KOPT-K1 (cell line): ENCODE results near the gene MCC.

Experiments
- H3K27ac ChIP-seq: fragments of 200-600 bp; sonication (generic); 2 replicates; pipeline ENCODE4 v1.5.1; 2016; ENCODE audit warnings: antibody characterized with exemption, mild to moderate bottlenecking, low read depth, low read length; ENCODE audit not compliant: poor library complexity, severe bottlenecking
- H3K36me3 ChIP-seq: fragments of 200-600 bp; sonication (generic); 2 replicates; pipeline ENCODE4 v1.5.1; 2017; ENCODE audit warnings: antibody characterized with exemption, mild to moderate bottlenecking, low read length, moderate library complexity; ENCODE audit not compliant: insufficient read depth
- H3K9me3 ChIP-seq: fragments of 200-600 bp; sonication (generic); 2 replicates; pipeline ENCODE4 v1.5.1; 2017; ENCODE audit warnings: antibody characterized with exemption, low read length, mild to moderate bottlenecking; ENCODE audit not compliant: insufficient read depth, poor library complexity, severe bottlenecking

Gene MCC

DNA sequence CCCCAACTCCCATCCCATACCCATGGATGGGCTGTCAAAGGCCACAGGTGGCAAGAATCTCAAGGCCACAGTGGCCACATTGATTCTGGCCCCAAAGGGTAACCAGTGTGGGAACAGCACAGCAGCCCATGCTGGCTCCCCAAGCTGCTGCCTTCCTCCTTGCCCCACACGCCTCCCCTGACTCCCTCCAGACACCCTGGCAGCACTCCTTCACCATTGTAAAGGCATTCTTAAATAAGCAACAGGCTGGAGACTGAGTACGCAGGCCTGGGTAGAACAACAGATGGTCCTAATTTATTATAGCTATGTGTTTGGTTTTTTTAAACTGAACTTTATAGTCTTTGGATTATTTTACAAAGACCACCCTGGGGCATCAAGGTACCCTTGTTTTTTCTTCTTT, 212.3 kb downstream of the MCC start:
- Histone ChIP-seq H3K36me3 (no peaks in the 10 kb centered on the region), H3K9me3 (no peaks in the 10 kb centered on the region), H3K27ac (no peak overlapping the region)

- Histone ChIP-seq H3K36me3 (no peaks in the 10 kb centered on the region), H3K9me3 (no peaks in the 10 kb centered on the region), H3K27ac (no peak overlapping the region)
Observed at GRCh38 chr5:113274836-113275414, 213.3 kb downstream of the MCC start.

- no peaks in the 10 kb centered on the region for H3K9me3 ChIP-seq
- H3K36me3 ChIP-seq: no peaks in the 10 kb centered on the region
- H3K27ac ChIP-seq: no peak overlapping the region
Observed at GRCh38 chr5:113273948-113274347, 214.3 kb downstream of the MCC start.

DNA sequence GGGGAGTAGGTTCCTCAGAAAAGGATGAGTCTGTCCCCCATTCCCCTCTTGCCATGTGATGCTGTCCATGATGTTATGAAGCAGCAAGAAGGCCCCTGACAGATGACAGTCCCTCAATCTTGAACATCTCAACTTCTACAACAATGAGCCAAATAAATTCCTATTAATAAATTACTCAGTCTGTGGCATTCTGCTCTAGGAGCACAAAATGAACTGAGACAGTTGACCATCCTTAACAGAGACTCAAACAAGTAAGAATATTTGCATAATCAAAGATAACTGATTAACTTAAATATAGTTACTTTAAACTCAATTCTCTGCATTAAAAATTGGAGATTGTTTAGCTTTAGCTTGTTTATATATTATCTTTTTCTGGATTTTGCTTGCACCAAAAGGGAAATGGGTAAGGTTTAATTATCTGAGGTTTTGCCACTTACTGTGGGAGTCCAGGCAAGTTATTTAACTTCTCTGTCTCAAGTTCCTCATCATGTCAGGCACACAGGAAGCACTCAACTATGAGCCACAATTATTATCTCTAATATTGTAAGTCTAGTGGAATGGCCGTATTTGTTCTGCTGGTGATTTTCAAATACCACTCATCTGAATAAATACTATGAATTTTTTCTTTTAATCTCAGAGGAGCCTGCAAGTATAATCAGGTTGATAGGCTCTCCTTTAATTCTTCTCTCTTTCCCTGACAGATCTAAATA, 216.4 kb downstream of the MCC start:
- Histone ChIP-seq H3K27ac (no peak overlapping the region), H3K9me3 (no peaks in the 10 kb centered on the region), H3K36me3 (no peaks in the 10 kb centered on the region)

- Histone ChIP-seq H3K9me3 (no peaks in the 10 kb centered on the region), H3K27ac (no peak overlapping the region), H3K36me3 (no peaks in the 10 kb centered on the region)
Observed at GRCh38 chr5:113271015-113271414, 217.2 kb downstream of the MCC start.

GRCh38 chr5:113270086-113270485, 218.2 kb downstream of the MCC start:
- Histone ChIP-seq H3K27ac (no peak overlapping the region), H3K36me3 (no peaks in the 10 kb centered on the region), H3K9me3 (no peaks in the 10 kb centered on the region)

DNA sequence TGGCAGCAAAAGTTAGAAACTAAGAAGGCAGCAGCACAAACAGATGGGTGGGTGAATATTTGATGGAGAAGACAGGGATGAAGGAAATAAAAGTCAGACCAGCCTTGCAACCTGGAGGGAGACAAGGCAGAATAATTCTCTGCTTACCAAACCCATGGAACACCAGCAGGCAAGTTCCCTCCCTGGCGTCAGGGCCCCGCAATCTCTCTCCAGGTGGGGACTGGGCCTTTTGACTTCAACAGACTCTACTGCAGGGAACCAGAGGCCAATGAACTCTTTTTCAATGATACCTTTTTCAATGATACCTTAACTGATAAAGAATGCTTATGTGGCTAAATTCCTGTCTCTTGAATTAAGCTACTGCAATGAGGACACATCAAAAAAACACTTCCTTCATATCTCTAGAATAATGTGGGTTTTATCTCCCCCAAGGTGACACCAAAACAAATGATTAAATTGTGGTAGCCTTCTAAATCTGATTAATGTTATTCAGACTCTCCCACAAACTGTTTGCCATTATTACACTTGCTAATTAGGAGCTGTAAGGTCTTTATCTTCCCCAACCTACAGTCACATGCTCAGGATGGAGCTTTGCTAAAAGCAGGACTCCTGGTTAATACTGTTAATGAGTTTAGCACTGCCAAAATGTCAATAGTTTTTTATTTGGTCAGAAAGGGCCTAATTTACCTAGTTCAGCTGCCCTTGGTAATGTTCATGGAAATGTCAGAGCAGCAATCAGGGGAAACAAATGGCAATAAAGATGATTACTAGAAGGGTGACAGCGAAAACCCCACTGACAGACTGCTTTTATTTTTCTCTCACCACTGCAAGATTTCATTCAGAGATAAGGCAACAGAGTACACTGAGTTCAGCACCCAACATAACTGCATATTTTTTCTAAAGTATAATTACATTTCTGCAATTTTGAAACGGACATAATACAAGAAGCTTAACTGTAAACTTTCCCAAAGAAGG, 218.9 kb downstream of the MCC start:
- no peaks in the 10 kb centered on the region for H3K9me3 ChIP-seq
- no peak overlapping the region for H3K27ac ChIP-seq
- no peaks in the 10 kb centered on the region for H3K36me3 ChIP-seq

DNA sequence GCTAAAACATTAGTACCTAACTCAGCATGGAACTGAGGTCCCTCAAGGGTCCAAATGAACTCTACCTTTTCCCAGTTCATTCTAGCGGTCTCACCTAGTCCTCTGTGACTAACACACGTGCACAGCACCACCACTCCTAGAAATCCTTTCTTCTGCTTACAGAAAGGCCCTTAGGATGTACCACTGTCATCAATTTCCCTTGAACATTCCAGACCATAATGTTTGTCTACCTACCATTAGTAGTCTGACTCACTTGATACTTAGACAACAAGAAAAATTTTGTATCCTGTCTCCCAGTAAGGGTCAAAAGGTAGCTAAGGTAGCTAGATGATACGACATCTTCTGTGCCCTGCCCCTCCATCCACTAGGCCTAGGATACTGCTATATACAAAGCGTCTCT, 220.0 kb downstream of the MCC start:
- no peak overlapping the region for H3K27ac ChIP-seq
- no peaks in the 10 kb centered on the region for H3K9me3 ChIP-seq
- no peaks in the 10 kb centered on the region for H3K36me3 ChIP-seq

DNA sequence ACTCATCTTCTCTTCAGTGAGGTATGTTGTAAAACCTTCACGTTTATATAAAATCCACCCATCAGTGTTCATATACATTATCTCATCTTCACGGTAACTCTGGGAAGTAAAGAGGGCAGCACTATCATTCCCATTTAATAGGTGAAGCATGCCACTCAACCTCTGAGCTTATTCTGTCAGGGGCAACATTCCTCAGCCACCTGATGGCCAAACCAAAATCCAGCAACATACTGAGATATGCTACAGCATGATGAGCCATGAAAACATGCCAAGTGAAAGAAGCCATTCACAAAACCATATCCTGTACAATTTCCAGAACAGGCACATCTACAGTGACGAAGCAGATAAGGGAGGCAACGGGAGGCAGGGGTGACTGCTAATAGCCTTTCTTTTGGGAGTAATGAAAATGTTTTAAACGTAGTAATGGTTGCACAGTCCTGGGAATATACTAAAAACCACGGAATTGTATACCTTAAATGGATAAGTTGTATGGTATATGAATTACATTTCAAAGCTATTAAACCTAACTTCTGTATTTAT, 220.8 kb downstream of the MCC start:
- Histone ChIP-seq H3K9me3 (no peaks in the 10 kb centered on the region), H3K27ac (no peak overlapping the region), H3K36me3 (no peaks in the 10 kb centered on the region)

GRCh38 chr5:113266913-113267227, 221.4 kb downstream of the MCC start:
- Histone ChIP-seq H3K9me3 (no peaks in the 10 kb centered on the region), H3K27ac (no peak overlapping the region), H3K36me3 (no peaks in the 10 kb centered on the region)

GRCh38 chr5:113266227-113266912, 221.9 kb downstream of the MCC start:
- Histone ChIP-seq H3K9me3 (no peaks in the 10 kb centered on the region), H3K36me3 (no peaks in the 10 kb centered on the region), H3K27ac (no peak overlapping the region)

GRCh38 chr5:113265190-113265589, 223.1 kb downstream of the MCC start:
- no peak overlapping the region for H3K27ac ChIP-seq
- no peaks in the 10 kb centered on the region for H3K9me3 ChIP-seq
- H3K36me3 ChIP-seq: no peaks in the 10 kb centered on the region

DNA sequence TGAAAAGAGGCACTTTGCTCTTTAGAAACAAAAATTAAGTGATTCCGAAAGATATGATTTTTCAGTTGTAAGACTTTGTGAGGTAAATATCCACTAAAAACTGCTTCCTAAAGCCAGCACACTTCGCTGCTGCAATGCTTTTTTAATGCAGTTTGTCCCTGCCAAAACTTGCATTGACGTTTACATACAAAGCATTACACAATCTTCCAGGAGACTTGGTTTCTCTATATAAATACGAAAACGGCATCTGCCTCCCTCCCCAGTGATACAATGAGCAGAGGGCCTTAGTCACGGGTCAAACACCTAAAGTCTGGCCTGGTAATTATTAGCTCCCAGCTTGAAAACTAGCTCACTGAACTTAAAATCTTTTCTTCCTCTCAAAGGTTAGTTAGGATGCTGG, 224.2 kb downstream of the MCC start:
- Histone ChIP-seq H3K36me3 (no peaks in the 10 kb centered on the region), H3K9me3 (no peaks in the 10 kb centered on the region), H3K27ac (no peak overlapping the region)

DNA sequence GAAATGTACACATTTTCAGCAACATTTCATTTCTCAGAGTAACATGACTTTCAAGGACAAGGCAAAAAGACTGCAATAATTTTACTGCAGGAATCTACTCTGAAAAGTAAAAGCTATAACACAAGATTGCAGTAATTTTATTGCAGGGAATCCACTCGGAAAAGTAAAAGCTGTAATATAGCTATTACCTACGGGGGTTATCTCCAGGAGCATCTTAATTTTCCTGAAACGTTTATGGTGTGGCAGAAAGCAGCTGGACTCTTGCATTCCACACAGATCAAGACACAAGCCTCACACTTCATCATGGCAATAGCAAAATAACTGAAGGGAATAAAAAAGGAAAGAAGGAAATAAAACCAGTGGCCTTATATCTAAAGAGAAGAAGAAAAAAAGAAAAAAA, 224.7 kb downstream of the MCC start:
- no peak overlapping the region for H3K27ac ChIP-seq
- no peaks in the 10 kb centered on the region for H3K9me3 ChIP-seq
- no peaks in the 10 kb centered on the region for H3K36me3 ChIP-seq

DNA sequence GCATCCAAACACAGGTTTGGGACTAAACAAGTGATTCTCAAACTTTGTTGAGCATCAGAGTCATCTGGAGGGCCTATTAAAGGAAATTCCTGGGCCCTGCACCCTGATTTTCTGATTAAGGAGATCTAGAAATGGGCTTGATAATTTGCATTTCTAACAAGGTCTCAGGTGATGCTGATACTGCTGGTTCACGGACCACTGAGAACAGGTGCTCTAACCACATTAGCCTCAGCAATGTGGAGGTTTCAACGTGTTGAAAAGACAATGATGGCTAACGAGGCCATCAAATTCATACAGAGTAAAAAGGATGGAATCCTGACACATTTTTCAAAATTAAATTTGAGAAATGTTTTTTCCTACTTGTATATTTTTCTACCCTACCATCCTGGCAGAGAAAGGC, 225.6 kb downstream of the MCC start:
- Histone ChIP-seq H3K36me3 (no peaks in the 10 kb centered on the region), H3K9me3 (no peaks in the 10 kb centered on the region), H3K27ac (no peak overlapping the region)
